Measurements from ENCODE around the gene PSD4.

PSD4 gene

GRCh38 chr2:113219889-113220641 is 46.3 kb downstream of the PSD4 start:
- H3K36me3 ChIP-seq (ENCODE audit: low read length) = no peaks in the 10 kb centered on the region
- no peak for TF ChIP-seq EZH2phosphoT487 (conservative IDR thresholded peaks at IDR 0.05; ENCODE audit: low read length)
- no peak overlapping the region for H3K4me3 ChIP-seq (ENCODE audit: insufficient read depth, low read length, poor library complexity, severe bottlenecking)
- no peak overlapping the region for H3K9ac ChIP-seq (ENCODE audit: low read length)
- H3K4me2 ChIP-seq (ENCODE audit: low read depth, low read length, poor library complexity, severe bottlenecking) = no peak overlapping the region
- no peaks in the 10 kb centered on the region for H3F3A ChIP-seq (ENCODE audit: insufficient read depth)
- no peak overlapping the region for H2AFZ ChIP-seq (ENCODE audit: low read depth, low read length, severe bottlenecking)
- no peaks in the 10 kb centered on the region for H3K79me2 ChIP-seq (ENCODE audit: insufficient read depth, low read length)
- no peaks in the 10 kb centered on the region for H3K9me3 ChIP-seq (ENCODE audit: insufficient read depth, low read length)
- no peaks in the 10 kb centered on the region for H3K9me2 ChIP-seq (replicated peaks; ENCODE audit: insufficient read depth, low read length)
- H4K20me1 ChIP-seq (ENCODE audit: low read depth, low read length) = no peaks in the 10 kb centered on the region
- no peaks in the 10 kb centered on the region for H3K27me3 ChIP-seq (ENCODE audit: low read length)
- no peak overlapping the region for H3K27ac ChIP-seq (ENCODE audit: low read depth, low read length)

GRCh38 chr2:113220970-113221708 is 47.4 kb downstream of the PSD4 start:
- H3K9me3 ChIP-seq (ENCODE audit: insufficient read depth, low read length) = no peaks in the 10 kb centered on the region
- H3K27me3 ChIP-seq (ENCODE audit: low read length) = no peaks in the 10 kb centered on the region
- no peak overlapping the region for H3K9ac ChIP-seq (ENCODE audit: low read length)
- no peak overlapping the region for H3K27ac ChIP-seq (ENCODE audit: low read depth, low read length)
- no peak overlapping the region for H3K4me2 ChIP-seq (ENCODE audit: low read depth, low read length, poor library complexity, severe bottlenecking)
- TF ChIP-seq CTCF (IDR thresholded peaks at IDR 0.05; ENCODE audit: insufficient read depth, low read length, poor library complexity, severe bottlenecking) = no peak
- TF ChIP-seq EZH2phosphoT487 (conservative IDR thresholded peaks at IDR 0.05; ENCODE audit: low read length) = no peak
- no peak overlapping the region for H3K4me3 ChIP-seq (ENCODE audit: insufficient read depth, low read length, poor library complexity, severe bottlenecking)
- no peaks in the 10 kb centered on the region for H3K79me2 ChIP-seq (ENCODE audit: insufficient read depth, low read length)
- no peaks in the 10 kb centered on the region for H3F3A ChIP-seq (ENCODE audit: insufficient read depth)
- H3K36me3 ChIP-seq (ENCODE audit: low read length) = no peaks in the 10 kb centered on the region
- H3K9me2 ChIP-seq (replicated peaks; ENCODE audit: insufficient read depth, low read length) = no peaks in the 10 kb centered on the region
- no peak overlapping the region for H2AFZ ChIP-seq (ENCODE audit: low read depth, low read length, severe bottlenecking)
- no peaks in the 10 kb centered on the region for H4K20me1 ChIP-seq (ENCODE audit: low read depth, low read length)

GRCh38 chr2:113221846-113222245 is 48.1 kb downstream of the PSD4 start:
- no peaks in the 10 kb centered on the region for H3F3A ChIP-seq (ENCODE audit: insufficient read depth)
- no peaks in the 10 kb centered on the region for H3K79me2 ChIP-seq (ENCODE audit: insufficient read depth, low read length)
- H3K36me3 ChIP-seq (ENCODE audit: low read length) = no peaks in the 10 kb centered on the region
- H3K9me3 ChIP-seq (ENCODE audit: insufficient read depth, low read length) = no peaks in the 10 kb centered on the region
- H3K4me3 ChIP-seq (ENCODE audit: insufficient read depth, low read length, poor library complexity, severe bottlenecking) = no peak overlapping the region
- H3K9me2 ChIP-seq (replicated peaks; ENCODE audit: insufficient read depth, low read length) = no peaks in the 10 kb centered on the region
- H4K20me1 ChIP-seq (ENCODE audit: low read depth, low read length) = no peaks in the 10 kb centered on the region
- TF ChIP-seq EZH2phosphoT487 (conservative IDR thresholded peaks at IDR 0.05; ENCODE audit: low read length) (no peak), CTCF (IDR thresholded peaks at IDR 0.05; ENCODE audit: insufficient read depth, low read length, poor library complexity, severe bottlenecking) (no peak)
- H3K4me2 ChIP-seq (ENCODE audit: low read depth, low read length, poor library complexity, severe bottlenecking) = no peak overlapping the region
- no peak overlapping the region for H2AFZ ChIP-seq (ENCODE audit: low read depth, low read length, severe bottlenecking)
- H3K27ac ChIP-seq (ENCODE audit: low read depth, low read length) = no peak overlapping the region
- H3K9ac ChIP-seq (ENCODE audit: low read length) = no peak overlapping the region
- no peaks in the 10 kb centered on the region for H3K27me3 ChIP-seq (ENCODE audit: low read length)

GRCh38 chr2:113223813-113224212 is 50.0 kb downstream of the PSD4 start:
- Histone ChIP-seq H3K4me2 (ENCODE audit: low read depth, low read length, poor library complexity, severe bottlenecking) (no peak overlapping the region), H3K79me2 (ENCODE audit: insufficient read depth, low read length) (no peaks in the 10 kb centered on the region), H3K27ac (ENCODE audit: low read depth, low read length) (no peak overlapping the region), H3F3A (ENCODE audit: insufficient read depth) (no peaks in the 10 kb centered on the region), H3K9me3 (ENCODE audit: insufficient read depth, low read length) (no peaks in the 10 kb centered on the region), H3K4me3 (ENCODE audit: insufficient read depth, low read length, poor library complexity, severe bottlenecking) (no peak overlapping the region), H3K9ac (ENCODE audit: low read length) (no peak overlapping the region), H2AFZ (ENCODE audit: low read depth, low read length, severe bottlenecking) (no peak overlapping the region), H3K27me3 (ENCODE audit: low read length) (no peaks in the 10 kb centered on the region), H3K9me2 (replicated peaks; ENCODE audit: insufficient read depth, low read length) (no peaks in the 10 kb centered on the region), H3K36me3 (ENCODE audit: low read length) (no peaks in the 10 kb centered on the region), H4K20me1 (ENCODE audit: low read depth, low read length) (no peaks in the 10 kb centered on the region)
- no peak for TF ChIP-seq EZH2phosphoT487 (conservative IDR thresholded peaks at IDR 0.05; ENCODE audit: low read length)
- TF ChIP-seq CTCF (IDR thresholded peaks at IDR 0.05; ENCODE audit: insufficient read depth, low read length, poor library complexity, severe bottlenecking) = no peak
